Measurements from ENCODE around the gene PDLIM1. TPM values are rescaled to one million over a fixed set of nuclear protein-coding genes. Genes with fewer than 3 reads are reported as not detected.

The PDLIM1 gene
- 114 TPM for total RNA-seq

- peak; percentile 51 for DNase-seq (ENCODE audit: low spot score)
Observed at GRCh38 chr10:95290461-95291364, at the start of gene PDLIM1. Gene PDLIM1 (minus strand): TSS chr10:95291003. CDS start chr10:95290915, 88 bp downstream.

GRCh38 chr10:95339863-95340262 lies 49.1 kb upstream of the PDLIM1 start:
- no peak for DNase-seq (ENCODE audit: low spot score)

- no peak for DNase-seq (ENCODE audit: low spot score)
Observed at GRCh38 chr10:95337423-95338160, 46.8 kb upstream of the PDLIM1 start.

GRCh38 chr10:95336702-95337101 lies 45.9 kb upstream of the PDLIM1 start:
- DNase-seq (ENCODE audit: low spot score): no peak

- DNase-seq (ENCODE audit: low spot score): no peak
Observed at GRCh38 chr10:95335933-95336699, 45.3 kb upstream of the PDLIM1 start.

- DNase-seq (ENCODE audit: low spot score): no peak
Observed at GRCh38 chr10:95334805-95335144, 44.0 kb upstream of the PDLIM1 start.

GRCh38 chr10:95333997-95334804 lies 43.4 kb upstream of the PDLIM1 start:
- DNase-seq (ENCODE audit: low spot score): peak; percentile 75

GRCh38 chr10:95332666-95333249 lies 42.0 kb upstream of the PDLIM1 start:
- DNase-seq (ENCODE audit: low spot score): no peak

- no peak for DNase-seq (ENCODE audit: low spot score)
Observed at GRCh38 chr10:95331596-95332130, 40.9 kb upstream of the PDLIM1 start.

GRCh38 chr10:95330966-95331453 lies 40.2 kb upstream of the PDLIM1 start:
- no peak for DNase-seq (ENCODE audit: low spot score)

- DNase-seq (ENCODE audit: low spot score): no peak
Observed at GRCh38 chr10:95329296-95329695, 38.5 kb upstream of the PDLIM1 start.

- DNase-seq (ENCODE audit: low spot score): no peak
Observed at GRCh38 chr10:95328013-95328412, 37.2 kb upstream of the PDLIM1 start.

GRCh38 chr10:95327367-95327766 lies 36.6 kb upstream of the PDLIM1 start:
- no peak for DNase-seq (ENCODE audit: low spot score)

GRCh38 chr10:95326396-95326795 lies 35.6 kb upstream of the PDLIM1 start:
- no peak for DNase-seq (ENCODE audit: low spot score)

GRCh38 chr10:95325863-95326262 lies 35.1 kb upstream of the PDLIM1 start:
- no peak for DNase-seq (ENCODE audit: low spot score)

- no peak for DNase-seq (ENCODE audit: low spot score)
Observed at GRCh38 chr10:95324436-95325268, 33.8 kb upstream of the PDLIM1 start.

GRCh38 chr10:95321554-95322301 lies 30.9 kb upstream of the PDLIM1 start:
- no peak for DNase-seq (ENCODE audit: low spot score)

- DNase-seq (ENCODE audit: low spot score): no peak
Observed at GRCh38 chr10:95319239-95319638, 28.4 kb upstream of the PDLIM1 start.

GRCh38 chr10:95315509-95315908 lies 24.7 kb upstream of the PDLIM1 start:
- DNase-seq (ENCODE audit: low spot score): no peak
